Fibroblast of gingiva (primary cell): ENCODE measurements around the gene SERPINF2.
"Not testable (repeated sequence)": the region's sequence is repeated elsewhere in the genome, so short reads cannot be mapped to it uniquely, and the experiment has no call there.

Experiments
- DNase-seq: peaks from one replicate; pipeline ENCODE4 v3.0.0-alpha.2; 2011; ENCODE audit warnings: low read depth

The SERPINF2 gene

GRCh38 chr17:1762901-1763898 is 20.5 kb downstream of the SERPINF2 start:
- DNase-seq, result peak; percentile 84

DNA sequence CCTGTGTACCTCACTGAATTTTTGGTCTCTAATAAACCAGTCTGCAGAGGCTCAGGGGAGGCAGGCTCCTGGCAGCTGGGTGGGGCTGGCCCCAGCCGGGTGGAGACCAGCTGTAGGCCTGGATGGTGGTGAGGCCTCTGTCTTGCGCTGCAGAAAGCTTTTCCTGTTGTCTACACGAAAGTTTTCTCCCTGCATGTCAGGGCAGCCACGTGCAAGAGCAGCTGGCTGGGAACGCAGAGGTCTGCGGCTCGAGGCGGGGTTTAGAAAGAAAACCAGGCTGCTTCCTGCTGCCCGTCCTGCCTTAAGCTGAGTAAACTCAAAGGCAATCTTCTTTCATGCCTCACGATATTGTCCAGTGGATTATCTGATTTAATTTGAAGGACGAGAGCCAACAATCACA is 21.6 kb downstream of the SERPINF2 start:
- peak; percentile 85 for DNase-seq

DNA sequence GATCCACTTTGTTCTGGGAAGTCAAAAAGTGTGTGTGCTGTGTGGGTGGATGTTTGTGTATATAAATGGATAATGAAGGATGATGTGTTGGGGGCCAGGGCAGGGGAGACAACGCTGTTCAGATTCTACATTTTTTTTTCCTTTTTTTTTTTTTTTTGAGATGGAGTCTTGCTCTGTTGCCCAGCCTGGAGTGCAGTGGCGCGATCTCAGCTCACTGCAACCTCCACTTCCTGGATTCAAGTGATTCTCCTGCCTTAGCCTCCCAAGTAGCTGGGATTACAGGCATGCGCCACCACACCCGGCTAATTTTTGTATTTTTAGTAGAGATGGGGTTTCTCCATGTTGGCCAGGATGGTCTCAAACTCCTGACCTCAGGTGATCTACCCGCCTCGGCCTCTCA is 22.0 kb downstream of the SERPINF2 start:
- DNase-seq, result not testable (repeated sequence)

DNA sequence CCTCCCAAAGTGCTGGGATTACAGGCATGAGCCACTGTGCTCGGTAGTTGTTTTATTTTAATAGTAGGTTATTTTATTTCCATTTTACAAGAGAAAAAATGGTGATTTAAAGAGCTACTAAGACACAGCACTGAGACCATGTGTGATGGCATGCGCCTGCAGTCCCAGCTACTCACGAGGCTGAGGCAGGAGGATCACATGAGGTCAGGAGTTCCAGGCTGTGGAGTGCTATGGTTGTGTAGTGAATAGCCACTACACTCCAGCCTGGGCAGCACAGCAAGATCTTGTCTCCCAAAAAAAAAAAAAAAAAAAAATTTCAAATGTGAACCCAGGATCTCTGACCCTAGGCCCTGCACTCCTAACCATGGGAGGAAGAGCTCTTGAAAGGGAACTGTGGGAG is 22.9 kb downstream of the SERPINF2 start:
- DNase-seq, result no peak

GRCh38 chr17:1766382-1767135 is 23.9 kb downstream of the SERPINF2 start:
- DNase-seq, result no peak

GRCh38 chr17:1767358-1767757 is 24.7 kb downstream of the SERPINF2 start:
- no peak for DNase-seq

- no peak for DNase-seq
Observed at GRCh38 chr17:1769822-1770477, 27.3 kb downstream of the SERPINF2 start.

DNA sequence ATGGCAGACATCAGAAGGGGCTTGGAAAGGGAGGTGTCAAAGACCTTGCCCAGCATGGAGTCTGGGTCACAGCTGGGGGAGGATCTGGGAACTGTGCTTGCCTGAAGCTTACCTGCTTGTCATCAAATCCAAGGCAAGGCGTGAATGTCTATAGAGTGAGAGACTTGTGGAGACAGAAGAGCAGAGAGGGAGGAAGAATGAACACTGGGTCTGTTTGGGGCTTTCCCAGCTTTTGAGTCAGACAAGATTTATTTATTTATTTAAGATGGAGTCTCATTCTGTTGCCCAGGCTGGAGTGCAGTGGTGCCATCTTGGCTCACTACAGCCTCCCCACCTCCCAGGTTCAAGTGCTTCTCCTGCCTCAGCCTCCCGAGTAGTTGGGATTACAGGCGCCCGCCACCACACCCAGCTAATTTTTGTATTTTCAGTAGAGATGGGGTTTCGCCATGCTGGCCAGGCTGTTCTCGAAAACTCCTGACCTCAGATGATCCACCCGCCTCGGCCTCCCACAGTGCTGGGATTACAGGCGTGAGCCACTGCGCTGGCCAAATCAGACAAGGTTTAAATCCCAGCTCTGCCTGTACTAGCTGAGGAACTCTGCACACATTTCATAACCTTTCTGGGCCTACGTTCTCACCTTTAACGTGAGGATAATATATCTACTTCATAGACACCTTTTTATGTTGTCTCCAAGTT is 30.5 kb downstream of the SERPINF2 start:
- not testable (repeated sequence) for DNase-seq

- no peak for DNase-seq
Observed at GRCh38 chr17:1773696-1774181, 31.1 kb downstream of the SERPINF2 start.

DNA sequence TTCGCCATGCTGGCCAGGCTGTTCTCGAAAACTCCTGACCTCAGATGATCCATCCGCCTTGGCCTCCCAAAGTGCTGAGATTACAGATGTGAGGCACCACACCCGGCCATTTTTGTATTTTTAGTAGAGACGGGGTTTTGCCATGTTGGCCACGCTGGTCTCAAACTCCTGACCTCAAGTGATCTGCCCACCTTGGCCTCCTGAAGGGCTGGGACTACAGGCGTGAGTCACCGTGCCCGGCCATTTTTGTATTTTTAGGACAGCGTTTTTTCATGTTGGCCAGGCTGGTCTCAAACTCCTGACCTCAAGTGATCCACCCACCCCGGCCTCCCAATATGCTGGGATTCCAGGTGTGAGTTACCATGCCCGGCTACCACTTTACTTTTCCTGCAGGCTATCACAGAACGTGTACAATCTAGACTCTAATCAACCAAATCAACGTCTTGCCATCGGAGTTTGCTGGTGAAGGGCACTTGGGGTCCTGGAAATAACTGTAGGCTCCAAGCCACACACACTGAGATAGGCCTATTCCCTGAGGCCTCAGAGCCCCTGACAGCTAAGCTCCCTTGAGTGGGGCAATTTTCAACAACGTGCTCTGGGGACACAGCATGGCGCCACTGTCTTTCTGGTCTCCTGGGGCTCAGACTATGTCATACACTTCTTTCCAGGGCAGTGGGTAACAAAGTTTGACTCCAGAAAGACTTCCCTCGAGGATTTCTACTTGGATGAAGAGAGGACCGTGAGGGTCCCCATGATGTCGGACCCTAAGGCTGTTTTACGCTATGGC is 31.9 kb downstream of the SERPINF2 start:
- no peak for DNase-seq

DNA sequence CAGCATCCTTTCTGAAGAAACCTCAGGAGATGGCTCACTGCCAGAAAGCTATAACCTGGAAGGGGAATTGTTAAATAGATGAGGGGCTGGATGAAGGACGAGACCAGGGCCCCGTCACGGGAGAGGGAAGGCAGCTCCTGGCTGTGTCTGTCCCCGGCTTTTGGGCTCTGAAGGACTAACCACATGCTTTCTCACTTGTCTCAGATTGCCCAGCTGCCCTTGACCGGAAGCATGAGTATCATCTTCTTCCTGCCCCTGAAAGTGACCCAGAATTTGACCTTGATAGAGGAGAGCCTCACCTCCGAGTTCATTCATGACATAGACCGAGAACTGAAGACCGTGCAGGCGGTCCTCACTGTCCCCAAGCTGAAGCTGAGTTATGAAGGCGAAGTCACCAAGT is 33.7 kb downstream of the SERPINF2 start:
- DNase-seq, result no peak

GRCh38 chr17:1776857-1777256 is 34.2 kb downstream of the SERPINF2 start:
- DNase-seq, result no peak

- DNase-seq, result peak; percentile 96
Observed at GRCh38 chr17:1779571-1780131, 37.0 kb downstream of the SERPINF2 start.

- no peak for DNase-seq
Observed at GRCh38 chr17:1782171-1782567, 39.5 kb downstream of the SERPINF2 start.

GRCh38 chr17:1783271-1783670 is 40.6 kb downstream of the SERPINF2 start:
- peak; percentile 58 for DNase-seq

GRCh38 chr17:1783834-1784611 is 41.4 kb downstream of the SERPINF2 start:
- DNase-seq, result peak; percentile 99

- peak; percentile 70 for DNase-seq
Observed at GRCh38 chr17:1785930-1786329, 43.3 kb downstream of the SERPINF2 start.

GRCh38 chr17:1786708-1787107 is 44.0 kb downstream of the SERPINF2 start:
- peak; percentile 80 for DNase-seq

DNA sequence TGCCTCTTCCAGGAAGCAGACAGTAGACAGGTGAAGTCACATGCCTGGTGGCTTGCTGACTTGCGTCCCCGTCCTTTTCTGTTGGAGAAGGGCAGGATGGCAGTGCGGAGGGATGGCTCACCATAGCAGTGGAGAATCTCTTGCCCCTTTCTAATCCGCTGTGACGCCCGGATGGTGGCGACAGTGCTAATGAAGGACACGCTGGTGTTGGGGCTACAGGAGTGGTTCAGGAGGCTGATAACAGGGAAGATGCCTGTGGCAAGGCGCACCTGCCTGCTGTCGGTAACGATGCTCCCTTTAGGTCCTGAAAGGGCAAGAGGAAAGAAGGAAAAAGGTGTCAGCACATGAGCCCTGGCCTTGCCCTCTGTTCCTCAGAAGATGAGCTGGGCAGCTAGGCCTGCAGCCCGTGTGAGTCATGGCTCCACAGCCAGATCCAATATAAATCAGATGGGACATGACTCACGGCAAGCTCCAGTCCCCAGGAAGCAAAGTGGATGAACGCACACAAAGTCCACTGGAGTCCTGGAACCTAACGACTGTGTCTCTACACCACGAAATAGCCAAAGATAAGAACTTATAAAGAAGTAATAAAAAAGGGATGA is 44.7 kb downstream of the SERPINF2 start:
- DNase-seq, result peak; percentile 92
